AG09319 (cell line): ENCODE data around the gene SASH3.

Source experiments
- DNase-seq: peaks from one replicate; pipeline ENCODE4 v3.0.0-alpha.2; 2010; ENCODE audit warnings: low read depth; ENCODE audit errors: extremely low read depth
- CTCF ChIP-seq: IDR thresholded peaks from 2 replicates; pipeline ENCODE4 v1.5.1; 2011; ENCODE audit warnings: low read depth, mild to moderate bottlenecking, inconsistent platforms, low read length, moderate library complexity

The SASH3 gene

DNA sequence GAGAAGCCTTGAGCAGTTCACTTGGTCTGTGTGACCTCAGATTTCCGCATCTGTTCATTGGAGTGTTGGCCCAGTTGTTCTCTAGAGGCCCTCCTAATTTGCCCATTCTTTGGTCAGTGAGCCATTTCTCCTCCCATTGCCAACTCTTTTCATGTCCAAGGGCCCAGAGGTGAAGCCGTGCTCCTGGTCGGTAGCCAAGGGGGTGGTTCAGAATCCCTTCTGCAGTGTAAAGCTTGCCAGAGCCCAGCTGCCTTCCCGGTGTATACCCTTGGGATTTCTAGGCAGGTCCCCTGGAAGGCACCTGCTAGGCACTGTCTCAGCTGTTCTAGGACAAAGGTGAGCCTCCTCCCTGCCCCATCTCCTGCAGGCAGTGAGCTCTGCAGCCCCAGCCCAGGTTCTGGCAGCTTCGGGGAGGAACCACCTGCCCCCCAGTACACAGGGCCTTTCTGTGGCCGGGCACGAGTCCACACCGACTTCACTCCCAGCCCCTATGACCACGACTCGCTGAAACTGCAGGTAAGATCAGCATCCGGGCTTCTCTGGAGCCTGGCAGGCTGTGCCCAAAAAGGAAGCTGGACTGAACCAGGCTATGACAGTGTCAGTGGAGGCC lies 12.3 kb downstream of the SASH3 start:
- TF ChIP-seq CTCF: no peak
- DNase-seq: no peak

- no peak for DNase-seq
- TF ChIP-seq CTCF: no peak
Observed at GRCh38 chrX:129792586-129793291, 13.0 kb downstream of the SASH3 start.

- DNase-seq: no peak
- no peak for TF ChIP-seq CTCF
Observed at GRCh38 chrX:129793604-129794191, 13.9 kb downstream of the SASH3 start.

DNA sequence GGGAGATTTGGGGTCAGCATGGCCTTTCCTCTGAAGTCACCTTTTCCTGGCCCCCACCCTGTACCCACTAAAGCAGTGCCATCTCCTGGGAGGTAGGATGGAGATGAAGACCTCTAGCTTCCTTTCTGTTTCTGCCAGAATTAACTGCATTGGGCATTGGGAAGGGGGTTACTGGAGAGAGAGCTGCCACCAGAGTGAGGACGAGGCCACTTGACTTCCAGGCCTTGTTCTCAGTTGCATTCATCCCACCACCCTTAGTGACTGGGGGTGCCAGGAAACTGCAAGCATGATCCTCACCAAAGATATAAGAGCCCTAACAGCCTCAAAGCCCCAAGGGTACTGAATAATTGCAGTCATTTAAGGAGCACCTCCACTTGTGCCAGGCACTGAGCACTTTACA lies 15.8 kb downstream of the SASH3 start:
- DNase-seq: no peak
- TF ChIP-seq CTCF: no peak

GRCh38 chrX:129797251-129797906 lies 17.6 kb downstream of the SASH3 start:
- no peak for DNase-seq
- no peak for TF ChIP-seq CTCF

GRCh38 chrX:129798456-129798855 lies 18.7 kb downstream of the SASH3 start:
- no peak for TF ChIP-seq CTCF
- no peak for DNase-seq

- no peak for TF ChIP-seq CTCF
- DNase-seq: no peak
Observed at GRCh38 chrX:129798888-129799287, 19.1 kb downstream of the SASH3 start.
